ENCODE results near the gene P2RX4.

GRCh38 chr12:121228919-121229665 is 19.2 kb downstream of the P2RX4 start:
- TF ChIP-seq CTCF (conservative IDR thresholded peaks at IDR 0.05) = no peak
- no peak for TF ChIP-seq ZFX (IDR thresholded peaks at IDR 0.05)

All from C4-2B (cell line).